Stimulated activated naive B cell treated with anti-CD40 and anti-IgM and Interleukin-4, amounts not matched to agents 10 μg/mL and 1 μg/mL and 100 μg/mL, for 72 hours (primary cell): ENCODE results near the gene CIAO1.

Experiments
- ATAC-seq, 2 donors: fragments of 150-1000 bp; cut with Tn5 transposase; replicated peaks; 2 replicates each; pipeline ENCODE4 v1.10.0; 2021; ENCODE audit warnings: moderate library complexity in 1 of 2
- DNase-seq: peaks from one replicate; pipeline ENCODE4 v3.0.0; 2021
- H3K27ac Mint-ChIP-seq: one replicate; pipeline ENCODE4 v1.8.0; 2022; ENCODE audit warnings: mild to moderate bottlenecking, mixed read lengths
- H3K27me3 Mint-ChIP-seq, 2 donors: one replicate each; pipeline ENCODE4 v1.8.0; 2022; ENCODE audit warnings: mixed read lengths in 2 of 2
- H3K36me3 Mint-ChIP-seq, 2 donors: one replicate each; pipeline ENCODE4 v1.8.0; 2022; ENCODE audit warnings: mixed read lengths in 2 of 2, mild to moderate bottlenecking in 1 of 2
- H3K4me1 Mint-ChIP-seq, 2 donors: one replicate each; pipeline ENCODE4 v1.8.0; 2022; ENCODE audit warnings: mixed read lengths in 2 of 2, mild to moderate bottlenecking in 1 of 2
- H3K4me3 Mint-ChIP-seq, 2 donors: one replicate each; pipeline ENCODE4 v1.8.0; 2022; ENCODE audit warnings: mild to moderate bottlenecking in 2 of 2, mixed read lengths in 2 of 2, moderate library complexity in 1 of 2
- H3K9me3 Mint-ChIP-seq, 2 donors: one replicate each; pipeline ENCODE4 v1.8.0; 2022; ENCODE audit warnings: mixed read lengths in 2 of 2, mild to moderate bottlenecking in 1 of 2

CIAO1 gene

GRCh38 chr2:96315400-96316071, 49.5 kb downstream of the CIAO1 start:
- H3K27me3 Mint-ChIP-seq: no peaks in the 10 kb centered on the region
- peaks cover 20 to 27% of the 10 kb centered on the region in 2 donors for H3K4me1 Mint-ChIP-seq
- peak overlapping the region; percentile 25 for H3K27ac Mint-ChIP-seq
- DNase-seq (no peak), ATAC-seq (peak; percentile 56 to 57)
- H3K4me3 Mint-ChIP-seq: peak overlapping the region in 1 of 2 donors; percentile 11
- peaks cover 3 to 8% of the 10 kb centered on the region in 2 donors for H3K36me3 Mint-ChIP-seq
- H3K9me3 Mint-ChIP-seq: no peaks in the 10 kb centered on the region

- Mint-ChIP-seq H3K27ac (no peak overlapping the region), H3K27me3 (no peaks in the 10 kb centered on the region), H3K4me1 (peaks cover 23 to 29% of the 10 kb centered on the region in 2 donors), H3K36me3 (peaks cover 3 to 8% of the 10 kb centered on the region in 2 donors), H3K4me3 (no peak overlapping the region), H3K9me3 (no peaks in the 10 kb centered on the region)
- DNase-seq (no peak), ATAC-seq (no peak)
Observed at GRCh38 chr2:96316999-96317398, 51.0 kb downstream of the CIAO1 start.

- H3K4me3 Mint-ChIP-seq: no peak overlapping the region
Observed at GRCh38 chr2:96317584-96317997, 51.6 kb downstream of the CIAO1 start.

GRCh38 chr2:96318723-96319122, 52.7 kb downstream of the CIAO1 start:
- no peak overlapping the region for H3K4me3 Mint-ChIP-seq
- no peak for DNase-seq
- H3K36me3 Mint-ChIP-seq: peaks cover 3 to 8% of the 10 kb centered on the region in 2 donors
- no peak overlapping the region for H3K27ac Mint-ChIP-seq
- H3K9me3 Mint-ChIP-seq: no peaks in the 10 kb centered on the region
- H3K4me1 Mint-ChIP-seq: peaks cover 28 to 33% of the 10 kb centered on the region in 2 donors
- ATAC-seq: no peak
- H3K27me3 Mint-ChIP-seq: no peaks in the 10 kb centered on the region

More at GRCh38 chr2:96317584-96317997, 51.6 kb downstream of the CIAO1 start:
- peaks cover 22 to 28% of the 10 kb centered on the region in 2 donors for H3K4me1 Mint-ChIP-seq
- no peak overlapping the region for H3K27ac Mint-ChIP-seq
- H3K9me3 Mint-ChIP-seq: no peaks in the 10 kb centered on the region
- no peaks in the 10 kb centered on the region for H3K27me3 Mint-ChIP-seq
- H3K36me3 Mint-ChIP-seq: peaks cover 3 to 8% of the 10 kb centered on the region in 2 donors
- ATAC-seq: no peak
- no peak for DNase-seq

GRCh38 chr2:96319396-96319795, 53.4 kb downstream of the CIAO1 start:
- peak overlapping the region; percentile 37 for H3K27ac Mint-ChIP-seq
- peaks cover 28 to 33% of the 10 kb centered on the region in 2 donors for H3K4me1 Mint-ChIP-seq
- no peak overlapping the region for H3K4me3 Mint-ChIP-seq
- peaks cover 3 to 8% of the 10 kb centered on the region in 2 donors for H3K36me3 Mint-ChIP-seq
- no peak for ATAC-seq
- no peak for DNase-seq
- no peaks in the 10 kb centered on the region for H3K9me3 Mint-ChIP-seq
- H3K27me3 Mint-ChIP-seq: no peaks in the 10 kb centered on the region

- no peak for DNase-seq
- ATAC-seq: no peak
- Mint-ChIP-seq H3K4me3 (peak overlapping the region; percentile 90 to 92), H3K27me3 (no peaks in the 10 kb centered on the region), H3K36me3 (peaks cover 3 to 8% of the 10 kb centered on the region in 2 donors), H3K27ac (no peak overlapping the region), H3K9me3 (no peaks in the 10 kb centered on the region), H3K4me1 (peaks cover 30 to 41% of the 10 kb centered on the region in 2 donors)
Observed at GRCh38 chr2:96320326-96320725, 54.3 kb downstream of the CIAO1 start.

- Mint-ChIP-seq H3K27me3 (no peaks in the 10 kb centered on the region), H3K27ac (peak overlapping the region; percentile 40), H3K4me3 (peak overlapping the region; percentile 90 to 92), H3K9me3 (no peaks in the 10 kb centered on the region), H3K36me3 (peaks cover 3 to 8% of the 10 kb centered on the region in 2 donors), H3K4me1 (peaks cover 30 to 41% of the 10 kb centered on the region in 2 donors)
- peak; percentile 31 to 42 for ATAC-seq
- DNase-seq: peak; percentile 26
Observed at GRCh38 chr2:96320728-96321622, 55.0 kb downstream of the CIAO1 start.
